HUDEP-2 (cell line): ENCODE data around the gene LHFPL6.
"Not testable (repeated sequence)": the region's sequence is repeated elsewhere in the genome, so short reads cannot be mapped to it uniquely, and the experiment has no call there.

ENCODE experiments used
- DNase-seq, 76 experiments: peaks; one replicate each; lab custom pipeline; 2025; ENCODE audit not compliant: unreplicated experiment in 76 of 76; lab: John Stamatoyannopoulos, UW

The LHFPL6 gene

DNA sequence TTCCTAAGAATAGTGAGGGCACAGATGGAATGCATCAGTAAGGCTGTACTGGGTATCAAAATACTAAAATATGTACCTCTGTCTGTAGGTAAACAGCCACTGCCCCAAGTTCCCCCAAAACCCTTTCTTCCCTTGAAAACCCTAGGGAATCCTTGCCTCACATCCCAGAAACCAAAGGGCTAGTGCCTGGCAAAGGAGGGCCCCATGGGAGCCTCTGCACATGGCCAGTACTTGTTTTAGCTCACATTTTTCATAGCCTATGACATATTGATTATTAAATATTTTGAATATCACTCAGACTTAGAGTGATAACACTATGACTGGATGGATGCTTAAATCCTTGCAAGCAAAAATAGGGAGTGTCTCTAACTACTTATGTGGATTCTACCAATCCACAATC, 237.1 kb downstream of the LHFPL6 start:
- no peak for DNase-seq

DNA sequence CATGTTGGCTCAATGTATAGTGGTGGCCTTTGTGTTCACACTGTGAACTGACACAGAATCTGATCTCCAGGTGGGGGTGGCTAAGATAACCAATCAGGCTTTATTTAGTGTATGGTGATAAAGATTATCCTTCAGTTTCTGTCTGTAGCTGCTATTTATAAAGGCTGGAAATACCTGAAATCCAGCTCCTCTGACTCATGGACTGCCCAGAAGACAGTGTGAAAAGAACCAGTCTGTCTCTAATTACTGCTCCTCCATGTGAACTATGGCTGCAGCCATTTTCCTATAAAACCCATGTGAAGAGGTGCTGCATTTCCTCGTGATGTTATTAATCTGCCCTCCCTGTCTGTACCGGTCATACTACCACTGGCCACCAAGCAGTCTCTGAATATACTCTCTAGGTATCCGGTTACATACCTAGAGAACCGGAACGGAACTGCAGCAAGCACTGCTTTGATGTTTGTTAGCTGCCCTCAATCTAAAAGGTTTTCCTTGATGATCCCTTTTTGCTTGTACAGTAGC, 238.0 kb downstream of the LHFPL6 start:
- no peak for DNase-seq

DNA sequence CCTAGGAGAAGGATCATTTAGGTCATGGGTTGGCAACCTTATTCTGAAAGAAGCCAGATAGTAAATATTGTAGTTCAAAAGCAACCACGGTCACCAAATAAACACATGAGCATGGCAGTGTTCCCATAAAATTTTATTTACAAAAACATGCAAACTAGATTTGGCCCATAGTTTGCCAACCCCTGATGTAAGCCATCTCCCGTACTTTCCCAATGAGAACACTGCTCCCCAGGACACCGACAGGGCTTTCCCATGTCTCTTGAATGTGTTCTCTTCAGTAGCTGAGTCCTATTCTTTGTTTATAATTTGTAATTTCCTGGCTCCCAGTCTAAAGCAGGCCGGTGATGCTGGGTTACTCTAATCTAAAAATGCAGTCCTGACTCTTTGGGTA, 239.6 kb downstream of the LHFPL6 start:
- no peak for DNase-seq

DNA sequence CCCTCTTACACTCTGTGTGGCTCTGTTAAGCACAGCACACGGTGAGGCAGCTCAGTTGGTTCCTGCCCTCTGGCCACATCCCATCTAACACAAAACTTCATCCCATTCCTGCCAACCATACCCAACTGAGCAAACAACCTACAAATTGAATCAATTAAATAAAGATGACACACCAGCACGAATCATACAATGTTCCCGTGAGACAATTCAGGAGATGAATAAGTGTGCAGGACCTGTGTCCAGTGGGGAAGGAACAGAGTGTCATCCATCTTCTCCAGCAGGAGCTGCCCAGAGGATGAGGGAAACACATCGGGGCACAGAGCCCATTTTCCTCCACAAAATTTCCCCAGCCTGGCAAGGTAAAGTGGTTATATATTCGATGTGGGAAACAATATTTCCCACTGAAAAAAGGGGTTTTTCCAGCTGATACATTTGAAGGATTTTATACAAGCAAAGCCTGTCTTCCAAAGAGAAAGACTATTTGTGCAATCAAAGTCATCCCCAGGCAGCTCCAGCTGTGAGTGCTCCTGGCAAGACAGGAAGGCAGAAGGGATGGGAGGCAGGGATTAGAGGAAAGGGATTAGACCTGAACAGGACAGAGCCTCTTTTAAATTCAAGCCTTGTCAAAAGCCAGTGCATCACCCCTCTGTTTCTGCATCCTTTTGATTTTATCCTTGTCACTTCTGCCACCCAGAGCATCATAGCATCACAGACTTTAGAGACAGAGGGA, 240.2 kb downstream of the LHFPL6 start:
- no peak for DNase-seq

DNA sequence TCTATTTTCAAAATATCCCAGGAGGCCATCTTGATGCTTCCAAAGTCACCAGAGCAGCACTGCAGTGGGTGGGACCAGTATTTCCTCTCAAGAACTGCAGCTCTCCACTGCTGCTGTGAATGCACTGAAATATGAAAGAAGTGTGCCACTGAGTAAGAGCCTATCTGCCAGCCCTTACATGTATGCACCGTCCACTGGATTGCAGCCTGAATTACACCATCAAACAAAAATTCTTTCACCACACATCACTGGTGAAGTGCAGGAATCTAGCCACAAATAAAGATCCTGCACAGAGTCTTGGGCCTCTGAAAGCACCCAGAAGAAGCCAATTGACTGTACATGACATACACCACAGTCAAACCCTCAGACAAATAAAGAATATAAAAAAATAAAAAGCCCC, 249.0 kb downstream of the LHFPL6 start:
- no peak for DNase-seq

DNA sequence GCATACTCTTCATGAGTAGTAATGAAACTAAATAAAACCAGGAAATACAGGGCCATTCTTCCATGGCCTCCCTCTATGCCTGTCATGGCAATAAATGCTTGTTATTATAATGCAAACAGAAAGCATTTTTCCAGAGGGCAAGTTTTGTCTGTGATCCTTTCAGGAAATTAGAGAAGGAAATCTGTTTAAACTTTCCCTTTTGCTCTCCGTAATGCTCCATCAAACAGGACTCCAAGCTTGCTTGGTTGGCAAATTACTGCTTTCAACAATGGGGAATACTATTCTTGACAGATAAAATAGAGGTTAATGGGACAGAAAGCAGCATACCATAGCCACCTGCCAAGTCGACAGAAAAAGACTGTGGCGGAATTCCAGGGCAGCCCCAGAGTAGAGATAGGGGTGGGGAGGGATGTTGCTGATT, 252.5 kb downstream of the LHFPL6 start:
- no peak for DNase-seq

DNA sequence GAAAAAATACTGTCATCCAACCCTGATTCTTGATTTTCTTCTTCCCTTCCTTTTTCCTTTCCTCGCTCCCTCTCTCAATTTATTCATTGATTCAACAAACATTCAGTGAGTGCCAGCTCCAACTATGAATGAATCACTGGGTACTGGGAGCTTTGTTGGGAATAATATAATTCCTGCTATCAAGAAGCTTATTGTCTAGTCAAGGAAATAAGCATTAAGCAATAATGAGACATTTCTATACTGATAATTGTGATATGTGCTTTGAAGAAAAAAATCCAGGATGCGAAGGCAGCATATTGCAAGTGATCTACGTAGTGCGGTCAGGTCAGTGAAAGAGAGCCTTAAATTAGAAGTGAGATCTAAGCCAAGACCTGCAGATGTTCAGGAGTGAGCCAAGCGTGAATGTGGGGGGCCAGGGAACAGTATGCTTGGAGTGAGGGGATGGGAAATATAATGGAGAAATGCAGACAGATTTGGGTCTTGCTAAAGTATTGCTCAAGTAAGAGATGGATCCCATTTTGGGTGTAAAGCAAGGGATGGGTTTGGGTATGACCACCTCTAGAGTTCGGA, 253.5 kb downstream of the LHFPL6 start:
- DNase-seq: no peak

DNA sequence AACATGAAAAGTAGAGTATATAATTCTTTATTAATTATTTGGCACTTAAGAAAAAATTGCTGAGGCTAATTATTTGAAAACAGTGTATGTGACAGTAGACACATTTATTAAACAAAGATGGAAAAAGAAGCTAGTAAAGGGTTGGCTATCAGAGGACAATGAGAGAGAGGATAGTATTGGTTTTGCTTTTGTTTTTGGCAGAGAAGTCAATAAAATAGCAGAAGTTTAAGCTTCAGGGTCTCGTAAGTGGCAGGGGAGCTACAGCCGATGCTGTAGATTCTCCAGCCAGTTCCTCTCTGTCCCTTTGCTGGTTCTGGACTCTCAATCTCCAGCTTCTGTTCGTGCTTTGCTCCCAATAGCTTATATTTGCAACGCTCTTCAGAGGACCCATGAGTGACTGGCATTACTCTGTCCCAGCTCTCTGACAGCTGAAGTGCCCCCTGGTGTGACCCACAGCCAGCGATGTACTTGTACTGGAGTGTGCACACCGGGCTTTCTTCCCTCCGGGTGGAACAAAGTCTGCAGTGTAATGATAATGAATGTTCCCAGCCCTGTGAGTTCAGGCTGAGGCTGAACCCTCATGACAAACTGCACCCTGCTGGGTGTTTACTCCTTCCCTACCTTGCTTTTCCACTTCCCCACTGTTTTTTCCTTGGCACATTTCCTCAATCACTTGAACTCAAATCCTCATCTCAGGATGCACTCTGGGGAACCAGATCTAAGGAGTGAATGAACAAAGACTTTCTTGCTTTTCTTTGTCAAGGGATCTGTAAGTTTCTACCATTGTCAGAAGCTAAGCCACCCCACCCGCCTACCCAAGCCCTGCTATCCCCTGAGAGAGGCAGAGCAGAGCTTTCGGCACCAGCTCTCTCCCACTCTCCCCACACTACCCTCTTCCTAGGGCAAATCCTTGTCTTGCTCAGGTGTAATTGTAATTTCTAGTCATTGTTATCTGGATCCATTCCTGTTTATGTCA, 254.8 kb downstream of the LHFPL6 start:
- DNase-seq: peak in 55 of 76 experiments; percentile 2 to 64 (median 27)

DNA sequence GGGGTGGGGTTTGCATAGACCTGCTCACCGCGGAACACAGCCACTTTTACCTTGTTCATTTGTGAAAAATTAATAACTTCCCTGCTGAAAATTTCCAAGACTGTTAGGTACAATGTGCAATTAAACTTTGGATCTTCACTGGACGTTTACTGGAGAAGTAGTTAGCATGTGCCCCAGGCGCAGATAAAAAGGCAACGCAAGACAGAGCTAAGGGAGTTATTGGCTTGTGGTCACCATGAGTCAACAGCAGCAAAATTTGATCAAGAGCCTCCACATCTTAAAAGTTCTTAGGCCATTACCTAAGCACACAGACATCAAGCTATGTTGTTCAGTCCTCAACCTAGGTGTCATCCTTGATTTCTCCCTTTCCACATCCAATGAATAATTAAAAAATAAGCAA, 257.0 kb downstream of the LHFPL6 start:
- peak in 31 of 76 experiments; percentile 2 to 58 (median 18) for DNase-seq

DNA sequence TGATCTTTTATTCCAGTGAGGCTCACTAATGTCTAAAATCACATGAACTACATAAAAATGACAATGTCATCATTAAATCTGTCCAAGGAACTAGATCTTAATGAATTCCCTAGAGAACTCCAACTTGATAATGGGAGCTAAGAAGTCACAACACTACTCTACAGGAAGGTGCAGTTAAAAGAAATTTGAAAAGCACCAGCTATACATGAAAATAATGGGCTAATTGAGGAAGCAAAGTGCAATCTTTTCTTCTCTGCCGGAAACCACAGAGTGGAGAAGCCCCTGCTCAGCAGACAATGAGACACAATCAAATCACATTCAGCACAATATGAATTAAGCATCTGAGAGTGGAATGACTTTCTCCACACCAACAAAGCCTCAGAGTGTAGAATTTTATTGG, 261.7 kb downstream of the LHFPL6 start:
- DNase-seq: no peak

DNA sequence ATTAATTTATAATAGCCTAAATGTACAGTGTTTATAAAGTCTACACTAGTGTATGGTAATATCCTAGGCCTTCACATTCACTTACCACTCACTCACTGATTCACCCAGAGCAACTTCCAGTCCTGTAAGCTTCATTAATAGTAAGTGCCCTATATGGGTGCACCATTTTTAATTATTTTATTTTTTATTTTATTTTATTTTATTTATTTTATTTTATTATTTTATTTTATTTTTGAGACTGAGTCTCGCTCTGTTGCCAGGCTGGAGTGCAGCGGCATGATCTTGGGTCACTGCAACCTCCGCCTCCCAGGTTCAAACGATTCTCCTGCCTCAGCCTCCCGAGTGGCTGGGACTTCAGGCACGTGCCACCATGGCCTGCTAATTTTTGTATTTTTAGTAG, 264.9 kb downstream of the LHFPL6 start:
- DNase-seq: not testable (repeated sequence)

DNA sequence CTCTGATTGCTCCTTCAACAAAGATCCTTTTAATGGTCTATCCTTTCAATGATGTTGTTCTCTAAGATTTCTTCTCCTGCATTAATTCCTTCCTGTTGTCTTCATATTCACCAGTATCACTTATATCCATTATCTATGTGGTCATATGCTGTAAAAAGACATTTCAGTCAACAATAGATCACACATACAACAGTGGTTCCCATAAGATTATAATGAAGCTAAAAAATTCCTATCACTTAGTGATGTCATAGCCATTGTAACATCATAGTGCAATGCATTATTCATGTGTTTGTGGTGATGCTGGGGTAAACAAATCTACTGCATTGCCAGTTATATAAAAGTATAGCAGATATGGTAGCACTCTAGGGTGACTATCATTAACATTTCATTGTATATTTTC, 266.1 kb downstream of the LHFPL6 start:
- DNase-seq: no peak

DNA sequence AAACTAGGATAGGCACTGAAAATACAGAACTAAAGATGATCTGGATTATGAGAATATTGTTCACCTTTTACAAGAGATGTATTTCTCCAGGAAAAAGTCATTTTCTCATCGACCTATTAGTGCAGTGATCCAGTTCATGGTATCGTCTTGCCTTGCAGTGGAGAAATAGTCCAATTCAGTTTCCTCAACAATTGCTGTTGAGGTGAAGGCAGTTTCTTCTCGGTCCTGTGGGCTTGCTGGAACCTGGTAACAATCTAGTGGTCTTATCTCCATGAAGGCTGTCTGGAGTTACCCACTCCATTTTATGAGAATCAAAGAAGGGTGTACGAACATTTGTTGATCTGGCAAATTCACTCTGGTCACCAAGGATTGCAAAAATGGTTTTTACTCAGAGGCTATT, 266.8 kb downstream of the LHFPL6 start:
- no peak for DNase-seq

DNA sequence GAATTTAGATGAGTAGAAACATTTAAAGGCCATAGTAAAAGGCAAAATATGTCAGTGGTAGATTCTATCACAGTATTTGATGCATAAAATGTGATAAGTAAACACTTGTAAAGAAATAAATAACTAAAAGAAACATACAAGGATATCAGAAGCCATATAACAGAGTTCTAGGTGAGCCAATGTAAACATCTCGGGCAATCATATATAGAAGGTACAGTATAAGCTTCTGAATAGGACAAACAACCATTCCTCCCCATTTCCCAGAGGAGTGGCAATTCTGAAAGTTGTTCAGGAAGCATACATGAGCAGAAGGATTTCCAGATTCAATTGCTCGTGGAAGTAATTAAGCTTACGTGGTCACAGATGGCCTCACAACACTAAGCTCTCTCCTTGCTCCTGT, 267.3 kb downstream of the LHFPL6 start:
- DNase-seq: no peak

DNA sequence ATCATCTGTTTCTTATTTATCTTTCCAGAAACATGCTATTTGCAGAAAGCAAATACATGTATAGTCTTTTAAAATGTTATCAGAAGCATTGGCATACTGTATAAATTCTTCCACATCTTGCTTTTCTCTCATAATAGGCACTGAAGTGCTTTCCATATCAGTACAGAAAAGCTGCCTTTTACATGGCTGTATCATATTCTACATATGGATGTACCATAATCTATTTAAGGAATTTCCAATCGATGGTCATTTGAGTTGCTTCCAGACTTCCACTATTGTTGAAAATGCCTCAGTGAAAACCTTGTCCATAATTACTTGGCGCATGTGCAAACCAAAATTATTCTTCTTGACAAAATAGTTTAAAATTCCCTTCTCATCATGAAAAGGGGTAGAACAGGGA, 272.5 kb downstream of the LHFPL6 start:
- no peak for DNase-seq

DNA sequence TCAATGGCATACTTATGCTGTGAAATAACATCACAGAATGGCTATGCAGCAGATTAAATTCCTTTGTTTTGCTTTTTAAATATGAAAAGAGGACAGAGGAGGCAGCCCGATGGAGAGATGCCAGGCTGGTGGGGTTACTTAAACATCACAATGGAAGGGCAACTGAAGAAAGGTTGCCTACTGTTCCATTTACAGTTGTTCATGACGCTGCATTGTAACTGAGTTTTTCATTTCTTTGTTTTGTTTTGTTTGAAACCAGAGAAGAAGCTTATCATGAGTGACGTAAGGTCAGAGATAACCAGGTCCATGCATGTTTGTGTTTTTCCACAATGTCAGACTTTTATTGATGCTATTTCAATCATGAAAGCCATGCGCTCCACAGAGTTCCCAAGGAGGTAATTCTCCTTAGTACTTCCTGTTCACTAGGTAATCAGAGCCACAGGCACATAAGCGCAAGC, 273.8 kb downstream of the LHFPL6 start:
- no peak for DNase-seq

DNA sequence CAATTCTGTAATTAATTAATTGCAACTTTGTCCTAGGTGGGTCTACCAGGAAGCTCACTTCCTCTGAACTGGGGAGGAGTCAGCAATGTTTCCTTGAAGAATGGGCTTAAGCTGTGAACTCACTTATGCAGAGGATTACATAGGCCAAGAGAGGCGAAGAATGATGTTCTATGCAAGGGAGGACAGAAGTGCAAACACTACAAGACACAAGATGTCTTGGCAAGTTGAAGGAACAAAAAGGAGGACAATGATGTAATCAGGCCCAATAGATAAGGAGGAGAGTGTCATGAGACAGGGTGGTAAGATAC, 275.9 kb downstream of the LHFPL6 start:
- DNase-seq: no peak

DNA sequence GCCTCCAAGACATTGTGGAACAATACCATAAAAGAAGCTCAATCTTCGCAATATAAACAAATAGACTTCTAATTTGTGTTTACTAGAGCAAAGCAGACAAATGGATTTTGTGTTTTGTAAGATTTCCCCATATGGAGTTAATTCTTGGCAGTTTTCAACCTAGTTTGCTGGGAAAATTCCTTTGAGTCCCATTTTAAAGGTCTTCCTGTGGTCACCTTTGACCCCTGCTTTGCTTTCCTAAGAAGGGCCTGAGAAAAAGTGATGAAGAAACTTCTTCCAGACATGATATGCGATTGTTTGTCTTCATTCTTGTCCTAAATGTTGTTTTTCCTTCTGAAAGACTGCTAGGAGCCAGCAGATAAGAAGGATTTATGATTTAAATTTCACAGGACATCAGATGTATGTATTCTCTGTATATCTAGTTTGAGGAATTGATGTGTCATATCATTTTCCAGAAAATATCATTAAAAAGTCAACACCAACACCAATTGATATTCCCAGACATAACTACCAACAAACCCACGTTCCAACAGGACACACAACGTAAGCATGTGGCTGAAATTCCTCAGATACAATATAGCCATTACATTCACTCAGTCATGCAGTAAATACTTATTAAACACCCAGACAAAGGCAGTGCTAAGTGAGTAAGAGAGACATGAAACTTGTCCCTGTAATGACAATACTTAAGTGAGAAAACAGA, 276.4 kb downstream of the LHFPL6 start:
- DNase-seq: no peak

DNA sequence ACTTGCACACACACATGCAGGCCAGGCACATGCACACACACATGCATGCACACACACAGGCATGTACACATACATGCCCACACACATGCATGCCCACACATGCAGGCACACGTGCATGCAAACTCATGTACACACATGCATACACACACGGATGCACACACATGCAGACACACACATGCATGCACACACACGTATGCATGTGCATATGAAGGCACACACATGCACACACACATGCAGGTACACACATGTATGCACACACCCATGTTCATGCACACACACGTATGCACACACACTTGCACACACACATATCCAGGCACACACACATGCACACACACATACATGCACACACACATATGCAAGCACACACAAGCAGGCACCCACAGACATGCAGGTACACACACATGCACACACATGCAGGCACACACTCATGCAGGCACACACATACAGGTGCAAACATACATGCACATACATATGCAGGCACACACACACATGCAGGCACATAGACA, 278.1 kb downstream of the LHFPL6 start:
- no peak for DNase-seq

DNA sequence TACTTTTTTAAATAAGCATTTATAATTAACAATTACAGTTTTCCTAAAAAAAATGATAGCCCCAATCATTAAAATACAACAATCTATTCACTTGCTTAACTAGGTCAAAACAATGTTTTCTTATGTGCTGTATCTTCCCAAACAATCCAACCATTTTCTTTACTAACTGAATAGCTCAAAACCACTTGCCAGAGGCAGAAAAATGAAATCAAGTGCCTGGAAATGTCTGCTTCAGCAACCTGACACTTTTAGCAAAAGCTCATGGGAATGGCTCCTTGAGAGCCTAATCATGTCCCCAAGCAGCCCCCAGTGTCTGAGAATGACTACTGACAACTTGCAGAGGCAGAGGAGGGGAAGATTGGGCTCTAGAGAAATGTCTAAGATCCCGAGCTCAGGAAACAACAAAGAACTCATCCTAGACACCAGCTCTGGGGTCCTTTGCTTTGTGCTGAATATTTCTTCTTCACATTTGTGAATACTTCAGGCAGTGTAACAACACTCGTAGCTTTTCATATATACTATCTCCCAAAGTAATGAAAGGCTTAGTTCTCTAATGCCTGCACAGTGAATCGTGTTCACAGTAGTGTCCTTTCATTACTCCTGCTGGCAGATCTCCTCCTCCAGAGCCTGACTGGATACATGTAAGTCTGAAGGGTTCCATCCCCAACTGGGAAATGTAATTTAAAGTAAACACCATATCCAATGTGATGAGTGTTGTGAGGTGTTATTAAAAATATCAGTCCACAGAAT, 280.0 kb downstream of the LHFPL6 start:
- DNase-seq: no peak
